Inflammatory macrophage treated with lipopolysaccharide for 4 hours (primary cell): ENCODE results near the gene NAGPA.
"Not testable (repeated sequence)": the region's sequence is repeated elsewhere in the genome, so short reads cannot be mapped to it uniquely, and the experiment has no call there.

Source experiments
- DNase-seq: peaks from one replicate; pipeline ENCODE4 v3.0.0-alpha.2; 2020

The NAGPA gene

GRCh38 chr16:5033256-5034166, at the start of gene NAGPA:
Gene NAGPA, minus strand, starts transcription at chr16:5033935. Its CDS starts 21 bp downstream, at chr16:5033914.
- DNase-seq: peak; percentile 78

- not testable (repeated sequence) for DNase-seq
Measured at GRCh38 chr16:5080996-5081395, 47.3 kb upstream of the NAGPA start.

- DNase-seq: not testable (repeated sequence)
Measured at GRCh38 chr16:5080461-5080860, 46.7 kb upstream of the NAGPA start.

- no peak for DNase-seq
Measured at GRCh38 chr16:5078626-5079025, 44.9 kb upstream of the NAGPA start.

- DNase-seq: no peak
Measured at GRCh38 chr16:5077304-5077703, 43.6 kb upstream of the NAGPA start.

- no peak for DNase-seq
Measured at GRCh38 chr16:5075637-5076036, 41.9 kb upstream of the NAGPA start.

GRCh38 chr16:5073771-5074170, 40.0 kb upstream of the NAGPA start:
- DNase-seq: not testable (repeated sequence)

- DNase-seq: no peak
Measured at GRCh38 chr16:5073279-5073629, 39.5 kb upstream of the NAGPA start.

- no peak for DNase-seq
Measured at GRCh38 chr16:5072334-5073278, 38.9 kb upstream of the NAGPA start.

- DNase-seq: peak; percentile 90
Measured at GRCh38 chr16:5071681-5072333, 38.1 kb upstream of the NAGPA start, which contains the start of gene ALG1. Gene ALG1, plus strand, starts transcription at chr16:5071843. Its CDS starts 7 bp downstream, at chr16:5071850.

- DNase-seq: no peak
Measured at GRCh38 chr16:5071341-5071680, 37.6 kb upstream of the NAGPA start.

- DNase-seq: no peak
Measured at GRCh38 chr16:5070431-5071186, 36.9 kb upstream of the NAGPA start.

- no peak for DNase-seq
Measured at GRCh38 chr16:5069854-5070253, 36.1 kb upstream of the NAGPA start.

GRCh38 chr16:5069048-5069447, 35.3 kb upstream of the NAGPA start:
- no peak for DNase-seq

GRCh38 chr16:5066511-5066910, 32.8 kb upstream of the NAGPA start:
- DNase-seq: no peak

GRCh38 chr16:5065813-5066212, 32.1 kb upstream of the NAGPA start, which contains the start of gene C16orf89:
Gene C16orf89, minus strand, starts transcription at chr16:5065956. Its CDS starts 48 bp downstream, at chr16:5065908.
- no peak for DNase-seq

GRCh38 chr16:5065326-5065725, 31.6 kb upstream of the NAGPA start:
- no peak for DNase-seq

GRCh38 chr16:5064915-5065314, 31.2 kb upstream of the NAGPA start:
- no peak for DNase-seq

GRCh38 chr16:5062790-5063765, 29.3 kb upstream of the NAGPA start:
- DNase-seq: no peak

GRCh38 chr16:5062051-5062450, 28.3 kb upstream of the NAGPA start:
- no peak for DNase-seq

GRCh38 chr16:5060073-5060641, 26.4 kb upstream of the NAGPA start:
- DNase-seq: no peak
